ENCODE measurements around the gene METTL2A.
"Not testable (repeated sequence)": the region's sequence is repeated elsewhere in the genome, so short reads cannot be mapped to it uniquely, and the experiment has no call there.

GRCh38 chr17:62498796-62499195 is 75.1 kb downstream of the METTL2A start:
- not testable (repeated sequence) for TF ChIP-seq EZH2 (IDR thresholded peaks at IDR 0.05; ENCODE audit: low read length, unreplicated experiment); CTCF (conservative IDR thresholded peaks at IDR 0.05; ENCODE audit: low read depth, low read length); EZH2phosphoT487 (IDR thresholded peaks at IDR 0.05; ENCODE audit: borderline replicate concordance, low read length)
